Measurements from ENCODE around the gene AGGF1. TPM values are rescaled to one million over a fixed set of nuclear protein-coding genes. Genes with fewer than 3 reads are reported as not detected.

The AGGF1 gene
- 30.3 and 30.6 TPM in 2 replicates for total RNA-seq

DNA sequence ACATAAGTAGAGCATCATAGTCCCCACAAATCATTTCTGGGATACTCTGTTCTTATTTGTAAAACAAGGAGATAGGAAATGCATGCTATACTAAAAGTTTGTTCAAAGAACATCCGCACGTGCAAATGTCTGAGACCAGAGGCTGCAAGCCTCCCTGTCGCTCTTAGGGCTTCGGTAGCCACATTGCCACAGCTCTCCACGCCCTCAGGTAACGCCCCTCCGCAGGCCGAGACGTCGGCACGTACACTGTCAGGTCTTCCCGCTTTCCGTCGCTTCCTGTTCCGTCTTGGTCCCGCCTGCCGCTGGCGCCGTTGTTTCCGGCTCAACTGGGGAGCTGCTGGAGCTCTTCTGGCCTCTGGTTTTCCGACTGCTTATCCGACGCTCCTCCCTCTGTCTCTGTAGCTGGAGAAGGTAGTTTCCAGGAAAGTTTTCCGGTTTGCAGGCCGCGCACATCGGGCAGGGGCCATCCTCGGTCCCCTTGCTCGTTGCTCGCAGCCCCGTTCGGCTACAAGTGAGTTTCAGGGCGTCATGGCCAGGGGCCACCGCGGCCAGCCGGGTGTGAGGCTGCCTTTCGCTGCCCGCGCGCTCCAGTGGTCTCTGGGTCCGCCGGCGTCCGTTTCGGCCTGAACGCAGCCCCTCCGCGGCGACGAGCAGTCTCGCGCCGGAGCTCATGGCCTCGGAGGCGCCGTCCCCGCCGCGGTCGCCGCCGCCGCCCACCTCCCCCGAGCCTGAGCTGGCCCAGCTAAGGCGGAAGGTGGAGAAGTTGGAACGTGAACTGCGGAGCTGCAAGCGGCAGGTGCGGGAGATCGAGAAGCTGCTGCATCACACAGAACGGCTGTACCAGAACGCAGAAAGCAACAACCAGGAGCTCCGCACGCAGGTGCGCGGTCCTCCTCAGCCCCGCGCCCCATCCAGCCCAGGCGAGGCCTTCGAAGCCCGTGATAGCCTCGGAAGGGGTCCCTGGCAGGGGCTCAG, at the start of gene AGGF1:
AGGF1 (plus strand) TSS at position 308 of the 975 bp plus-strand sequence; CDS start at position 671, 363 bp downstream.

DNA sequence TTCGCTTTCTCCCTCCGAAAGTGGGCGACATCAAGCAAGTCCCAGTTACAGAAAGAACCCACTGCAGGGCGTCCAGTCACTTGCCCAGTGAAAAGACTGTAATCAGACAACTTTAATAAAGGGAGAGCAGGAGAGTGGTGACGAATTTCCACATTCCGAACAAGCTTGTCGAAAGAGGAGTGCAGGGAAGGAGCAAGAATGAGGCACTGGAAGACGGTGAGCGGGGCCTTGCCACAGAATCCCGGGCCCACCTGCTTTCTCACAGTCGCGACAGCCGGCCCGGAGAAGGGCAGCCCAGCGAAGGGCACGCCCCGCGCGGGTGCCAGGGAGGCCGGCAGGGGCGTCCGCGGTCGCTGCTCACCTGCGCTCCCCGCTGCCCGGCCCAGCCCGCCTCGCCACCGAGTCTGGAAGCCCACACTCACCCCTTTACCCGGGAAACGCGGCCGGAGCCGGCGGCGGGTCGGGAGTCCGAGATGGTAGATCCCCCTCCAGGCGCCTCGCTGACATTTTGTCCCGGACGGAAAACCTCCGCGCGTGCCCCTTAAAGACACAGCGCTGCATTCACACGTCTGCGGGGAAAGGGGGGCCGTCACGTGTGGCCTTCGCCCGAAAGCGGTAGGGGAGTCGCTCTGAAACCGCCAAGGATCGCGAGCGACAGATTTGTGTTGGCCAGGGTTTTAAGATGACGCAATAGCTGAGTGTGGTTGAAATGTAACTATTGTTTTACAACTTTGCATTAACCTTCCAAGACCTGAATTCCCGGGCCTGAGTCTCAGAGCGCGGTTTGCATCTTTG, 56.7 kb downstream of the AGGF1 start, which contains the start of gene ZBED3:
ZBED3 (minus strand) TSS at position 597 of the 795 bp plus-strand sequence. CDS start 9,407 bp downstream, outside the sequence.

Other genes starting within 250 kb of the AGGF1 start
- gene F2RL1, start 211.4 kb upstream of the AGGF1 start, total RNA-seq: 39.7 and 121 TPM in 2 replicates
- not detected in 2 replicates for gene S100Z, start 180.4 kb upstream of the AGGF1 start, total RNA-seq
- gene CRHBP, start 77.4 kb upstream of the AGGF1 start, total RNA-seq: 0.33 and 3.7 TPM in 2 replicates
- 0.52 and 2.3 TPM in 2 replicates for gene ZBED3, start 56.9 kb downstream of the AGGF1 start, total RNA-seq
- 0.40 and 0.46 TPM in 2 replicates for gene PDE8B, start 180.3 kb downstream of the AGGF1 start, total RNA-seq

All from smooth muscle cell of the pulmonary artery (primary cell).